B cell (primary cell): ENCODE measurements around the gene FTSJ3.

Experiments
- EZH2 ChIP-seq: IDR thresholded peaks from 2 replicates; pipeline ENCODE4 v1.6.1; 2012; ENCODE audit warnings: borderline replicate concordance, low read depth, mild to moderate bottlenecking, moderate library complexity, low read length; ENCODE audit not compliant: insufficient read depth, poor library complexity, severe bottlenecking
- TF ChIP-seq, protein P1 (sequence below): fragments of 200-600 bp; IDR thresholded peaks from one replicate; pipeline ENCODE4 v1.8.0; 2022; ENCODE audit warnings: antibody characterized with exemption, mild to moderate bottlenecking

DNA sequence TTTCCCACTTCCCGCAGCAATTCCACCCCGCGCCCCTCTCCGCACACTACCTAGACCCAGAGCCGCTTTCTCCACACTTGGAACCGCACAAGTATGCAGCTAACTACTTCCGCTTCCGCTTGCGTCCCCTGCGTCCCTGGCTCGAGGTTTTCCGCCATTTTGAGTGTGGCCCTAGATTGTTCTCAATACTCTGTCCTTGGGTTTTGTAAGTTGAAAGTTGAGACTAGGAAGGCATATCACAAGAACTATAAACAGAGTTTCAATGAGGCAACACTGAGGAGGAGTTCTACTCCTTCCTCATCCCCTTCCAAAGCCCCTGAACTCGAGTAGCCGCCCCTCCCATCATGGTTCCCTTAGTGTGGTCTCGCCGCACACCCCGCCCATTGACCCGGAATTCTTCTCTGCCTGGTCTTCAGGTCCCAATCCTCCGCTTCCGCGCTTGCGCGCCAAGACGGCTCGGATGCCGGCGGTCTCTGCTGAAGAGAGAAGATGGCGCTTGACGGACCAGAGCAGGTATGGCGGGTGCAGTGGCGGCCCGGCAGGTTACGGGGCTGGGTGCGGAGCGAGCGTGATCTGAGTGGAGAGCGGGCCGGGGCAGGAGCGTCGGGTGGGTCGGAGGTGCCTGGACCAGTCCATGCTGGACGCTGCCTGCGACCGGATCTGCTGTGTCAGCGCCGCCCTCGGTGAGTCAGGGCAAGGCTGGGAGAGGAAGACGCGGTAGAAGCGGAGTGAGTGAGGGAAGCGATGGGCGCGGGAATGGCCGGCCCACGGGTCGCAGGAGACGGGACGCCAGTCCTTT, at the start of gene FTSJ3, which contains the start of gene PSMC5:
- TF ChIP-seq, protein P1, sequence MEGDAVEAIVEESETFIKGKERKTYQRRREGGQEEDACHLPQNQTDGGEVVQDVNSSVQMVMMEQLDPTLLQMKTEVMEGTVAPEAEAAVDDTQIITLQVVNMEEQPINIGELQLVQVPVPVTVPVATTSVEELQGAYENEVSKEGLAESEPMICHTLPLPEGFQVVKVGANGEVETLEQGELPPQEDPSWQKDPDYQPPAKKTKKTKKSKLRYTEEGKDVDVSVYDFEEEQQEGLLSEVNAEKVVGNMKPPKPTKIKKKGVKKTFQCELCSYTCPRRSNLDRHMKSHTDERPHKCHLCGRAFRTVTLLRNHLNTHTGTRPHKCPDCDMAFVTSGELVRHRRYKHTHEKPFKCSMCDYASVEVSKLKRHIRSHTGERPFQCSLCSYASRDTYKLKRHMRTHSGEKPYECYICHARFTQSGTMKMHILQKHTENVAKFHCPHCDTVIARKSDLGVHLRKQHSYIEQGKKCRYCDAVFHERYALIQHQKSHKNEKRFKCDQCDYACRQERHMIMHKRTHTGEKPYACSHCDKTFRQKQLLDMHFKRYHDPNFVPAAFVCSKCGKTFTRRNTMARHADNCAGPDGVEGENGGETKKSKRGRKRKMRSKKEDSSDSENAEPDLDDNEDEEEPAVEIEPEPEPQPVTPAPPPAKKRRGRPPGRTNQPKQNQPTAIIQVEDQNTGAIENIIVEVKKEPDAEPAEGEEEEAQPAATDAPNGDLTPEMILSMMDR, result peak; percentile 72
- no peak for TF ChIP-seq EZH2
